Activated naive CD8-positive, alpha-beta T cell treated with anti-CD3 and anti-CD28 coated beads, Interleukin-2, amount 50 U/mL, for 24 hours (primary cell): Measurements from ENCODE around the gene PCED1B.
A peak's percentile ranks its signal among the peaks of the same experiment; 100 is the strongest.

Experiments used
- ATAC-seq: fragments of 150-1000 bp; cut with Tn5 transposase; one replicate; pipeline ENCODE4 v1.10.0; 2021
- DNase-seq: peaks from one replicate; pipeline ENCODE4 v3.0.0; 2021
- H3K27ac Mint-ChIP-seq: one replicate; pipeline ENCODE4 v1.8.0; 2021; ENCODE audit warnings: mild to moderate bottlenecking, mixed read lengths
- H3K27me3 Mint-ChIP-seq: one replicate; pipeline ENCODE4 v1.8.0; 2021; ENCODE audit warnings: mixed read lengths
- H3K36me3 Mint-ChIP-seq: one replicate; pipeline ENCODE4 v1.8.0; 2021; ENCODE audit warnings: low read depth, mixed read lengths
- H3K4me1 Mint-ChIP-seq: one replicate; pipeline ENCODE4 v1.8.0; 2021; ENCODE audit warnings: mixed read lengths
- H3K4me3 Mint-ChIP-seq: one replicate; pipeline ENCODE4 v1.8.0; 2021; ENCODE audit warnings: mild to moderate bottlenecking, moderate library complexity, mixed read lengths
- H3K9me3 Mint-ChIP-seq: one replicate; pipeline ENCODE4 v1.8.0; 2021; ENCODE audit warnings: mixed read lengths

Gene PCED1B

DNA sequence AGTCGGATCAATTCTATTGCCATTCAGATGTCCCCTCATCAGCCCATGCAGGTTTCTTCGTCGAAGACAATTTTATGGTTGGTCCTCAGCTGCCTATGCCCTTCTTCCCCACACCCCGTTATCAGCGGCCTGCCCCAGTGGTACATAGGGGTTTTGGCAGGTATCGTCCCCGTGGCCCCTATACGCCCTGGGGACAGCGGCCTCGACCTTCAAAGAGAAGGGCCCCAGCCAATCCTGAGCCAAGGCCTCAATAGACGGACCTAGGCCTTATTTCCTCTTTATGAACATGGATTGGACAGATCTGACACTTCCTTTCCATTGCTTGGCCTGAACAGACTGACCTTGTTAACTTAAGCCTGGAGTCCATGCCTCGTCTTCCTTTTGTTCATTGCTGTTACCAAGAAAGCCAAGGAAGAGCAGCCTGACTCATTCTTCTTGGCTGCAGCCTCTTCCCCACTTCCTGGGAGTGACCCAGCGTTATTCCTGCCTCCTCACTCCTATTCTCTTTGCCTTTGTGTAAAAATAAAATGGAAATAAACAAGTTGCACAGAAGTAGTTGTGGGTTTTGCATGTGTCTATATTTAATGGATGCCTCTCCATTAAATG lies 156.8 kb downstream of the PCED1B start:
- Mint-ChIP-seq H3K27ac (peak overlapping the region; percentile 70), H3K9me3 (peaks cover 9% of the 10 kb centered on the region), H3K4me1 (peaks cover 65% of the 10 kb centered on the region), H3K36me3 (peaks cover 75% of the 10 kb centered on the region), H3K4me3 (peak overlapping the region; percentile 3), H3K27me3 (no peaks in the 10 kb centered on the region)
- ATAC-seq (no peak), DNase-seq (no peak)

- H3K27ac Mint-ChIP-seq, result peak overlapping the region; percentile 77
- DNase-seq (no peak), ATAC-seq (peak; percentile 54)
- no peaks in the 10 kb centered on the region for H3K27me3 Mint-ChIP-seq
- H3K4me3 Mint-ChIP-seq, result no peak overlapping the region
- peaks cover 73% of the 10 kb centered on the region for H3K36me3 Mint-ChIP-seq
- peaks cover 62% of the 10 kb centered on the region for H3K4me1 Mint-ChIP-seq
- H3K9me3 Mint-ChIP-seq, result peaks cover 9% of the 10 kb centered on the region
Observed at GRCh38 chr12:47237751-47238211, 158.4 kb downstream of the PCED1B start.

DNA sequence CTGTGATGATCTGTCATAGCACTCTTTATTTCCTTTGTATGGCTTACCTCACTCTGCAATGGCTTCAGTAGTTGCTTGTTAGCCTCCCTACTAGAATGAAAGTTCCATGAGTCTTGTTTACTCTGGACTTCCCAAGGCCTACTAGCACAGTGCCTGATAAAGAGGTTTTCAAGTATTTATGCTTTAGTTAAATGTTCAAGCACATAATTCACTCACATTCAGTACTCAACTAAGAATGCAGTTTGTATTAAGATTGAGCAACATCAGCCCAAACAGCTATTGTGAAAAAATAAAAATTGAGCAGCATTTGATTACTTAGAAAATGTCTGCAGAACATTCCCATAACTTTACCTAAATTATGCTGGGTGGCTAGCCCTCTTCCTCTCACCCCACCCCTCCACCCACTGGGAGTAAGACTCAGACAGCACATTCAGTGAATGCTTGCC lies 159.3 kb downstream of the PCED1B start:
- peak; percentile 56 for ATAC-seq
- peaks cover 68% of the 10 kb centered on the region for H3K36me3 Mint-ChIP-seq
- H3K4me1 Mint-ChIP-seq, result peaks cover 57% of the 10 kb centered on the region
- H3K27me3 Mint-ChIP-seq, result no peaks in the 10 kb centered on the region
- no peak for DNase-seq
- H3K4me3 Mint-ChIP-seq, result no peak overlapping the region
- H3K9me3 Mint-ChIP-seq, result peaks cover 9% of the 10 kb centered on the region
- H3K27ac Mint-ChIP-seq, result peak overlapping the region; percentile 77

DNA sequence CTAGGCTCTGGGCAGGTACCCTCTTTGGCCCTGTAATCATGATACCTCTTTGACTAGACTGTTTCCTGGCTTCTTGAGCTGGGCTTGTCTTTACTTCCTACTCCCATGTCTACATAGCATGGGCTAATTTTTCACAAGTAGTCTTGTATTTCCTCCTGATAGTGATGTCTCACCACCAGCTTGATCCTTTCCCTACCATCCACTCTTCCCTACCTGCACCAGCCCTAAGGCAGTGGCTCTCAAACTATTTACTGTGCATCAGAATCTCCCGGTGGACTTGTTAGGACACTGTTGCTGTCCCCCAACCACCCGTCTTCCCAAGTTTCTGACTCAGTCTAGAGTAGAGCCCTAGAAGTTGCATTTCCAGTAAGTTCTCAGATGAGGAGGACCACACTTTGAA lies 163.0 kb downstream of the PCED1B start:
- no peaks in the 10 kb centered on the region for H3K27me3 Mint-ChIP-seq
- no peak for DNase-seq
- H3K36me3 Mint-ChIP-seq, result peaks cover 41% of the 10 kb centered on the region
- peaks cover 26% of the 10 kb centered on the region for H3K4me1 Mint-ChIP-seq
- no peak for ATAC-seq
- no peak overlapping the region for H3K4me3 Mint-ChIP-seq
- no peaks in the 10 kb centered on the region for H3K9me3 Mint-ChIP-seq
- H3K27ac Mint-ChIP-seq, result no peak overlapping the region

DNA sequence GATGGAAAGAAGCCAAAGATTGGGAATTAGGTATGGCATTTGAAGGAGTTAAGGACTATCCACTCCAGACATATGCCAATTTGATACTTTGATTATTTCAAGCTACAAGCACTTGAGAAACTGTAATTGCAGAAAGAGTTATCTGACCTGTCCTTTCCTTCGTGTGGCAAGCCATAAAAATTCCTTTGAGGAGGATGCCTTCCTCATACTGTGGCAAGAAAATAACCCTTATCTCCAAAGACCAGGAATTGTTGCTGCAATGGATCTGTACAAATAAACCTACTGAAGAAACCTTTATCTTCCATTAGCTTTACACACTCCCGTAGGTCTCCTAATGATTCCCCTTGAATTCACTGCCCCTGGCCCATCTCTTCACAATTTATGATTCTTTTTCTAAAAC lies 165.4 kb downstream of the PCED1B start:
- Mint-ChIP-seq H3K9me3 (no peaks in the 10 kb centered on the region), H3K36me3 (peaks cover 40% of the 10 kb centered on the region), H3K27ac (no peak overlapping the region), H3K27me3 (no peaks in the 10 kb centered on the region), H3K4me1 (peaks cover 9% of the 10 kb centered on the region), H3K4me3 (no peak overlapping the region)
- DNase-seq (no peak), ATAC-seq (no peak)

GRCh38 chr12:47245623-47246022 lies 166.2 kb downstream of the PCED1B start:
- no peak overlapping the region for H3K27ac Mint-ChIP-seq
- peaks cover 2% of the 10 kb centered on the region for H3K9me3 Mint-ChIP-seq
- no peak overlapping the region for H3K4me3 Mint-ChIP-seq
- no peaks in the 10 kb centered on the region for H3K27me3 Mint-ChIP-seq
- peaks cover 45% of the 10 kb centered on the region for H3K36me3 Mint-ChIP-seq
- DNase-seq (no peak), ATAC-seq (no peak)
- peaks cover 6% of the 10 kb centered on the region for H3K4me1 Mint-ChIP-seq

DNA sequence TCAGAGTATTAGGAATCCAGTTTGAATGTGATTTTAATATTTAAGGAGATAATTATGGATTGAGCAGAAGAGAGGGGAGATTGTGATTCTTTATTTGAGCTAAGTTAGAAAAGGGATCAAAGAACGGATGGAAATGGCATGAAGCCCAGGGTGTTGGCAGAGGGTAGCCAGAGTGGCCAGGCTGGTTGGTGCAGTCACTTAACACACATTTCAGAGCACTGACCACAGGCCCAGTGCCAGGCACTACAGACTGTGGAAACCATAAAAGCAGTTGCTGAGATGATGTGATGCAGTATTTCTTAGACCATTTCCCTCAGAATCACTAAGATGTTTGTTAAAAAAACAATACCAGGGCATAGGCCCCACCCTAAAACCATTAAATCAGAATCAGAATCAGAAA lies 168.0 kb downstream of the PCED1B start:
- H3K27ac Mint-ChIP-seq, result peak overlapping the region; percentile 29
- no peak for DNase-seq
- H3K27me3 Mint-ChIP-seq, result no peaks in the 10 kb centered on the region
- ATAC-seq, result no peak
- H3K36me3 Mint-ChIP-seq, result peaks cover 52% of the 10 kb centered on the region
- H3K4me1 Mint-ChIP-seq, result no peaks in the 10 kb centered on the region
- no peak overlapping the region for H3K4me3 Mint-ChIP-seq
- peaks cover 17% of the 10 kb centered on the region for H3K9me3 Mint-ChIP-seq

DNA sequence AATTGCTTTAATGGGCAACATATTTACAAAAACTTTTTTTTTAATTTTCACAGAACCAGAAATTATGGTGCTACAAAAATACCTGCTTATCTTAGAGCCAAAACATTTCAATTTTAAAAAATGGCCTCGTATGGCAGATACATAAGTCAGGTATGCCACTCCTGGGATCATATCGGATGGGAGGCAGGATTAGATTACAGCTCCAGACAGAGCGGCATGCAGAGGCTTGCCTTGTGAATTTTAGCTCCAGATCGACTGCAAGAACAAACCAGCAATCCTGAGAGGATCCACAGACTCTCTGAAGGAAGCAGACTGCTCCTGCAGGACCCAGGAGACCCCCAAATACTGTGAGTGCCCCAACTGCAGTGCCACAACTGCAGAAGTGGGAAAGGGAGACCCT lies 169.7 kb downstream of the PCED1B start:
- Mint-ChIP-seq H3K4me3 (no peak overlapping the region), H3K36me3 (peaks cover 61% of the 10 kb centered on the region), H3K4me1 (peaks cover 12% of the 10 kb centered on the region), H3K9me3 (peaks cover 31% of the 10 kb centered on the region), H3K27ac (no peak overlapping the region), H3K27me3 (no peaks in the 10 kb centered on the region)
- no peak for DNase-seq
- no peak for ATAC-seq

DNA sequence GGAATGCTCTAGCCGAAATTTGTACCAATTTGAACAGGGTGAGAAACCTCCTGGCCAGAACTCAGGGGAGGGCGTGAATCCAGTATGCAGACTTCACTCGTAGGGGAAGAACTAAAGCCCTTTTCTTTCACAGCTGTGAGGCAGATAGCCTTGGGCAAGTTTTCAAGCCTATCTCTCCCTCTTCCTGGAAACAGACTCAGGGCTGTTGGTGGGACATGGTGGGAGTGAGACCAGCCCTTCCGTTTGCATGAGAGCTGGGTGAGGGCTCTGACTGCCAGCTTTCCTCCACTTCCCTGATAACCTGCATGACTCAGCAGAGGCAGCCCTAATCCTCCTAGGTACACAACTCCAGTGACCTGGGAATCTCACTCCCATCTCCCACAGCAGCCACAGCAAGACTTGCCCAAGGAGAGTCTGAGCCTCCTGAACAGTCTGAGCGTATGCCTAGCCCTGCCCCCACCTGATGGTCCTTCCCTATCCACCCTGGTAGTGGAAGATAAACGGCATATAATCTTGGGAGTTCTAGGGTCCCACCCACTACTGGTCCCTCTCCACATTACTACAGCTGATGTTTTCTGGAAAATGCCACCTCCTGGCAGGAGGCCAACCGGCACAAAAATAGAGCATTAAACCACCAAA lies 170.4 kb downstream of the PCED1B start:
- peaks cover 12% of the 10 kb centered on the region for H3K4me1 Mint-ChIP-seq
- DNase-seq (no peak), ATAC-seq (no peak)
- no peak overlapping the region for H3K4me3 Mint-ChIP-seq
- peaks cover 61% of the 10 kb centered on the region for H3K36me3 Mint-ChIP-seq
- peaks cover 35% of the 10 kb centered on the region for H3K9me3 Mint-ChIP-seq
- H3K27me3 Mint-ChIP-seq, result no peaks in the 10 kb centered on the region
- H3K27ac Mint-ChIP-seq, result no peak overlapping the region

DNA sequence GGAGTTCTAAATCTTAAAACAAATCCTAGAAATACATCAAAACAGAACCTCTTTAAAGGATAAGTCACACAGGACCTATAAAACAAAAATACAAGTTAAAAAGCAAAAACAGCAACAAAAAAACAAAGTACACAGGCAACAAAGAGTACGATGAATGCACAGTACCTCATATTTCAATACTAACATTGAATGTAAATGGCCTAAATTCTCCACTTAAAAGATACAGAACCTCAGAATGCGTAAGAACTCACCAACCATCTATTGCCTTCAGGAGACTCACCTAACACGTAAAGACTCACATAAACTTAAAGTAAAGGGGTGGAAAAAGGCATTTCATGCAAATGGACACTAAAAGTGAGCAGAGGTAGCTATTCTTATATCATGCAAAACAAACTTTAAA lies 172.5 kb downstream of the PCED1B start:
- ATAC-seq (no peak), DNase-seq (no peak)
- peaks cover 52% of the 10 kb centered on the region for H3K9me3 Mint-ChIP-seq
- H3K27me3 Mint-ChIP-seq, result no peaks in the 10 kb centered on the region
- peaks cover 12% of the 10 kb centered on the region for H3K4me1 Mint-ChIP-seq
- no peak overlapping the region for H3K4me3 Mint-ChIP-seq
- H3K36me3 Mint-ChIP-seq, result peaks cover 71% of the 10 kb centered on the region
- peak overlapping the region; percentile 36 for H3K27ac Mint-ChIP-seq

DNA sequence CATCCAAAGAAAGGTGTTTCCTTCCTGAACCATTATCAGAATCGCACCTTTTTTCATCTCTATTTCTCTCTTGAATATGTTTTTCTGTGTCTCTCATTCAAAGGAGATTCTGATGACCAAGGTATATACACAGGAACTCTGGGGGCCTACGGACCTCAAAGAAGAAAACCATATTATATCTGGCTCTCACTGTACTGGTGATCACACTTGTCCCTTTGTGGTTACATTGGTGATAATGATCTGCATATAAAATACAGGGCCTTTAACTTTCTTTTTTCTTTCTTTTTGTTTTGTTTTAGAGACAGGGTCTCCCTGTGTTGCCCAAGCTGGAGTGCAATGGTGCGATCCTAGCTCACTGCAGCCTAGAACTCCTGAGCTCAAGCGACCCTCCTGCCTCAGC lies 185.5 kb downstream of the PCED1B start:
- Mint-ChIP-seq H3K36me3 (peaks cover 9% of the 10 kb centered on the region), H3K27me3 (no peaks in the 10 kb centered on the region), H3K27ac (no peak overlapping the region), H3K4me3 (no peak overlapping the region), H3K4me1 (peaks cover 40% of the 10 kb centered on the region), H3K9me3 (peaks cover 21% of the 10 kb centered on the region)
- DNase-seq (no peak), ATAC-seq (no peak)

- Mint-ChIP-seq H3K27ac (peak overlapping the region; percentile 17), H3K4me1 (peaks cover 44% of the 10 kb centered on the region), H3K27me3 (no peaks in the 10 kb centered on the region), H3K36me3 (peaks cover 9% of the 10 kb centered on the region), H3K9me3 (peaks cover 21% of the 10 kb centered on the region), H3K4me3 (no peak overlapping the region)
- DNase-seq (no peak), ATAC-seq (no peak)
Observed at GRCh38 chr12:47265391-47265790, 186.0 kb downstream of the PCED1B start.

DNA sequence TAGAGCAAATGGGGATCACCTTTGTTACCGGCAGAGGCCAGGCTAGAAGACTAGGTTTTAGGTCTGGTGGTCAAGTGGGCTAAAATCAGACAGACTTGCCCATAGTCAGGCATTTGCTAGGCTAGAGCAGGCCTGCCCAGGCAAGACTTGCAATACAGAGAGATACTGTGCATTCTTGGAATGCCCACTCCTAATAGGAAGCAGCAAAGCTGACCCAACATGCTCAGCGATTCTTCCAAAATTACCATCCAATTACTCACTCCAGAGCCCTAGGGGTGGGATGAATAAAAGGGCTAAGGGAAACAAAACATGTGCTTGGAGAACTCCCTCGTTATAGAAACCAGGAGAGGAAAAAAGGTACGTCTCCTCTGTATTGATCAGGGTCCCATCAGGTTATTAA lies 188.2 kb downstream of the PCED1B start:
- ATAC-seq, result no peak
- DNase-seq, result no peak
- H3K36me3 Mint-ChIP-seq, result peaks cover 7% of the 10 kb centered on the region
- no peak overlapping the region for H3K4me3 Mint-ChIP-seq
- no peak overlapping the region for H3K27ac Mint-ChIP-seq
- H3K27me3 Mint-ChIP-seq, result no peaks in the 10 kb centered on the region
- H3K4me1 Mint-ChIP-seq, result peaks cover 66% of the 10 kb centered on the region
- peaks cover 17% of the 10 kb centered on the region for H3K9me3 Mint-ChIP-seq

GRCh38 chr12:47268501-47269454 lies 189.4 kb downstream of the PCED1B start:
- peak overlapping the region; percentile 86 for H3K27ac Mint-ChIP-seq
- peaks cover 78% of the 10 kb centered on the region for H3K4me1 Mint-ChIP-seq
- ATAC-seq (no peak), DNase-seq (no peak)
- no peaks in the 10 kb centered on the region for H3K27me3 Mint-ChIP-seq
- H3K9me3 Mint-ChIP-seq, result peaks cover 17% of the 10 kb centered on the region
- H3K4me3 Mint-ChIP-seq, result no peak overlapping the region
- H3K36me3 Mint-ChIP-seq, result peaks cover 7% of the 10 kb centered on the region
